GM06990 (cell line): ENCODE data around the gene DNAH3.
"Not testable (repeated sequence)": the region's sequence is repeated elsewhere in the genome, so short reads cannot be mapped to it uniquely, and the experiment has no call there.

Experiments
- DNase-seq: peaks from one replicate; pipeline ENCODE4 v3.0.0-alpha.2; 2011; ENCODE audit not compliant: insufficient read length; ENCODE audit errors: extremely low read depth
- H3K27me3 ChIP-seq: replicated peaks from 2 replicates; pipeline ENCODE4 v1.6.0; 2011; ENCODE audit warnings: low read length; ENCODE audit not compliant: control insufficient read depth, insufficient read depth
- H3K36me3 ChIP-seq: 2 replicates; pipeline ENCODE4 v1.5.1; 2011; ENCODE audit warnings: low read length; ENCODE audit not compliant: control insufficient read depth, insufficient read depth
- H3K4me3 ChIP-seq: replicated peaks from 2 replicates; pipeline ENCODE4 v1.5.1; 2011; ENCODE audit warnings: low read depth, mild to moderate bottlenecking, control low read depth, low read length
- CTCF ChIP-seq: IDR thresholded peaks from 2 replicates; pipeline ENCODE4 v1.5.1; 2011; ENCODE audit warnings: low read length, control low read depth, mild to moderate bottlenecking, inconsistent platforms; ENCODE audit not compliant: insufficient read depth, poor library complexity, severe bottlenecking

Gene DNAH3

DNA sequence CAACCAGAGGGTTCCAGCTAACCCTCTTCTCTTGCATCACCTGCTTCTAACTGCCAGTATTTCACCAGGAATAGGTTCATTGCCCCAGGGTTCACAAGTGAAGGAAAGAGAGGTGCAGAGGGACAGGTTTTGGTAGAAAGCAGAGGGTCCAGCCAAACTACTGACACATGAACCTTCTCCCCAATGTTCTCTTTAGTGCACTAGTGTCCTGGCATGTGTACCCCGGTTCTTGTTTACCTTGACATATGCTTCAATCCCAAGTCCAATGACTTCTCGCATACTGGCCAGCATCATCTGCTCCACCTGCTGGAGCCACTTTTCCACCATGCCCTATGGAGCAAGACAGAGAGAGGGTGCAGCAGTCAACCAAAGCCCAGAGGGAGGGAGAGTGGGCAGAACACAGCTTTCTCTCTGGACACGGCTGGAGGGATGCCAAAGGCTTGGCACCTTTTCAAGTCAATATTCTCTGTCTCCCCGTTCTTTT, 90.6 kb downstream of the DNAH3 start:
- no peak for DNase-seq
- H3K4me3 ChIP-seq = no peak overlapping the region
- H3K36me3 ChIP-seq = no peaks in the 10 kb centered on the region
- TF ChIP-seq CTCF = no peak
- H3K27me3 ChIP-seq = no peaks in the 10 kb centered on the region

DNA sequence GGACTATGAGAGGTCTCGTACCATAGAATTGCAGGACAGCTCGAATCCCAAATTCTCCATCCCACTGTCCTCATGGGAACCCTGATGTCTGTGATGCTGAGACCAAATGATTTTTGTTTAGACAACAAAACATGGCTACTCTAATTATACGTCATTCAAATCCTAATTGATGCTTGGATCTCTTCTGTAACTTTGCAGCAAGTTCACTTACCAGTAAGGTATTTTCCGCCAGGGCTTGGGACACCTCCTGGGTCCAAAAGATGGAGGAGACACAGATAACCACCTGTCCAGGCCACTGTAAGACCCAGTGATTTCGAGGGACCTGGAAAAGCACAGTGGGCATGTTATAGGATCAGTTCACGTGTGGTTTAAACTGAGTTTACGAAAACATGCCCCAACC, 92.8 kb downstream of the DNAH3 start:
- Histone ChIP-seq H3K36me3 (no peaks in the 10 kb centered on the region), H3K4me3 (no peak overlapping the region), H3K27me3 (no peaks in the 10 kb centered on the region)
- DNase-seq = no peak
- TF ChIP-seq CTCF = no peak

DNA sequence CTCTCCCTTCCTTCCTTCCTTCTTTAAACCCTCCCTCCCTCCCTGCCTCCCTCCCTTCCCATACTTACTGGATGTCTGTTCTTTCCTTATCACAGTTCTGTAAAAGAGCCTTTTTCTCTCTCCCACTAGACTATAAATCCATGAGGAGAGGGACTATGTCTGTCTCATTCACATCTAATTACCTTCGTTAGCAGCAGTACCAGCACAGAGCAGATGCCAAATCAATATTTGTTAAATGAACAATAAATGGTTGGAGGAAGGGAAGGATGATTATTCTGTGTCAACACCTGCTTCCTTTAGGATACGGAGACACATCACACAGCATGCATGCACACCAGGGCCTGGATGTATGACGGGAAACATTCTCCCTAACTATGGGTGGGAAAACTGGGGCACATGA, 94.2 kb downstream of the DNAH3 start:
- no peaks in the 10 kb centered on the region for H3K36me3 ChIP-seq
- no peak for TF ChIP-seq CTCF
- no peaks in the 10 kb centered on the region for H3K27me3 ChIP-seq
- H3K4me3 ChIP-seq = no peak overlapping the region
- DNase-seq = no peak

DNA sequence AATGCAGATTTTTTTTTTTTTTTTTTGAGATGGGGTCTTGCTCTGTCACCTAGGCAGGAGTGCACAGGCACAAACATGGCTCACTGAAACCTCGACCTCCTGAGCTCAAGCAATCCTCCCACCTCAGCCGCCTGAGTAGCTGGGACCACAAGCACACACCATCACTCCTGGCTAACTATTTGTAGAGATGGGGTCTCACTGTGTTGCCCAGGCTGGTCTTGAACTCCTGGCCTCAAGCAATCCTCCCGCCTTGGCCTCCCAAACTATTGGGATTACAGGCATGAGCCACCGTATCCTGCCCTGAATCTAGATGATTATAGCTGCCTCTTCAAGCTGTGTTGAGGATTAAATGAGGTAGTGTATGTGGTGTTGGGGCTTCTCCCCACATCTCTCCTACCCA, 94.9 kb downstream of the DNAH3 start:
- H3K36me3 ChIP-seq, DNase-seq, H3K27me3 ChIP-seq, H3K4me3 ChIP-seq: not testable (repeated sequence)

DNA sequence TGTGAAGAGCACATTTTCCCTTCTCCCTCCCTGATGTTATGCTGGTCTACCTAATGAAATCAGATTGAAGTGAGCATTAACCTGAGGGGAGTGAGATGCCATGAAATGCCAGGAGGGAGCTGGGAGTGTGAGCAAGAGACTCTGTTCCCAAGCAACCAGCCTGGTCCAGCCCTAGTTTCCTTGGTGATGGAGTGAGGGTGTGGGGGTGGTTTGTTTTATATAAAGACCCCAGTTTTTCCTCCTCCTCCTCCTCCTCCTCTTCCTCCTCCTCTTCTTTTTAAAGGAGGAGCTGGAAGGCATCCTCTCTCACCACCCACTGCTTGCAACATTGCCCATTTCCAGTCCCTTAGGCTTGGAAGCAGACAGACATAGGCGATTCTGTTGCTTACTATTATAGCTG, 97.1 kb downstream of the DNAH3 start:
- Histone ChIP-seq H3K36me3 (no peaks in the 10 kb centered on the region), H3K27me3 (no peaks in the 10 kb centered on the region), H3K4me3 (no peak overlapping the region)
- TF ChIP-seq CTCF = no peak
- no peak for DNase-seq

- H3K4me3 ChIP-seq, H3K36me3 ChIP-seq, H3K27me3 ChIP-seq, DNase-seq: not testable (repeated sequence)
These were observed 102.3 kb downstream of the DNAH3 start for GRCh38 chr16:21048091-21048912.

GRCh38 chr16:21038197-21038596, 112.4 kb downstream of the DNAH3 start:
- Histone ChIP-seq H3K27me3 (no peaks in the 10 kb centered on the region), H3K36me3 (no peaks in the 10 kb centered on the region), H3K4me3 (no peak overlapping the region)
- no peak for TF ChIP-seq CTCF
- DNase-seq = no peak
